Measurements from ENCODE around the gene KCNE1.

- TF ChIP-seq TSHZ2 (CRISPR knock-in tag; IDR thresholded peaks at IDR 0.05): no peak
- TF ChIP-seq BACH2 (CRISPR knock-in tag; IDR thresholded peaks at IDR 0.05; ENCODE audit: borderline replicate concordance): no peak
- TF ChIP-seq PATZ1 (CRISPR knock-in tag; IDR thresholded peaks at IDR 0.05; ENCODE audit: borderline replicate concordance): no peak
- TF ChIP-seq ZC3H10 (CRISPR knock-in tag; IDR thresholded peaks at IDR 0.05): no peak
- no peak for TF ChIP-seq CREB5 (CRISPR knock-in tag; IDR thresholded peaks at IDR 0.05; ENCODE audit: low read depth)
- TF ChIP-seq POU6F1 (CRISPR knock-in tag; IDR thresholded peaks at IDR 0.05; ENCODE audit: borderline replicate concordance, low read depth): no peak
These were observed 7.0 kb upstream of the KCNE1 start for GRCh38 chr21:34519016-34519415.

All from SK-N-SH treated with all-trans-retinoic acid at 6 μM for 48 hours (cell line).